GM12873 (cell line): Measurements from ENCODE around the gene STARD6.

Experiments
- CTCF ChIP-seq: IDR thresholded peaks from 2 replicates; pipeline ENCODE4 v1.5.1; 2012; ENCODE audit warnings: low read depth, mild to moderate bottlenecking, moderate library complexity, low read length, control low read depth; ENCODE audit not compliant: insufficient read depth; ENCODE audit errors: missing control alignments

Gene STARD6

GRCh38 chr18:54277899-54278298 lies 79.8 kb downstream of the STARD6 start:
- TF ChIP-seq CTCF = no peak
